Panc1 (cell line): ENCODE data around the gene DPYD.

Experiments
- CTCF ChIP-seq: fragments of 450-650 bp; IDR thresholded peaks from 2 replicates; pipeline ENCODE4 v1.5.1; 2017; ENCODE audit warnings: mild to moderate bottlenecking
- POLR2AphosphoS5 ChIP-seq: IDR thresholded peaks from 2 replicates; pipeline ENCODE4 v1.6.1; 2012; ENCODE audit warnings: mild to moderate bottlenecking, low read depth, low read length, moderate library complexity

- TF ChIP-seq CTCF = no peak
- no peak for TF ChIP-seq POLR2AphosphoS5
These were observed 572.1 kb downstream of the DPYD start for GRCh38 chr1:97348599-97349265.
